OCI-LY7 (cell line): ENCODE measurements around the gene LTBR.

Experiments used
- EZH2phosphoT487 ChIP-seq: fragments of 200-600 bp; sonication (generic); IDR thresholded peaks from 2 replicates; pipeline ENCODE4 v1.6.1; 2018; ENCODE audit warnings: low read depth, borderline replicate concordance, mild to moderate bottlenecking, mixed run types, antibody characterized with exemption, low read length, moderate library complexity, mixed read lengths
- TF ChIP-seq, protein P1 (sequence below): fragments of 200-600 bp; sonication (generic); conservative IDR thresholded peaks from 2 replicates; pipeline ENCODE4 v1.5.1; 2014; ENCODE audit warnings: mild to moderate bottlenecking, antibody characterized with exemption, low read length, moderate library complexity, mixed read lengths

DNA sequence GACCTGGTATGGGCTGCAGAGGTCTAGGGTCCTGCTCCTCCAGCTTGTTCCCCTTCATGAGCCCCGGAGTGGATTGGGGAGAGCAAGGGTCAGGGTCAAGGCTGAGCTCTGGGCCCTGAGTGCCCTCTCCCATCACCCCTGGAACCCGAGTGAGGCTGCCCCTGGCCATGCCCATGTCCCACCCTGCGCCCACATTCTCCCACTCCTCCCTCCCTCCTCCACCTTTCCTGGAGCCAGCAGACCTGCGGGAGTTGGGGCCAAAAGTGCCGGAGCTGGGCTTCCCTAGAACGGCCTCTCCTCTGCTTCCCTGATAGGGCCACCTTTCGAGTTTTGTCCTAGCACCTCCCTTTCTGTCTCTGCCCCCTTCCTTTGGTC, 9.2 kb upstream of the LTBR start:
- TF ChIP-seq, protein P1, sequence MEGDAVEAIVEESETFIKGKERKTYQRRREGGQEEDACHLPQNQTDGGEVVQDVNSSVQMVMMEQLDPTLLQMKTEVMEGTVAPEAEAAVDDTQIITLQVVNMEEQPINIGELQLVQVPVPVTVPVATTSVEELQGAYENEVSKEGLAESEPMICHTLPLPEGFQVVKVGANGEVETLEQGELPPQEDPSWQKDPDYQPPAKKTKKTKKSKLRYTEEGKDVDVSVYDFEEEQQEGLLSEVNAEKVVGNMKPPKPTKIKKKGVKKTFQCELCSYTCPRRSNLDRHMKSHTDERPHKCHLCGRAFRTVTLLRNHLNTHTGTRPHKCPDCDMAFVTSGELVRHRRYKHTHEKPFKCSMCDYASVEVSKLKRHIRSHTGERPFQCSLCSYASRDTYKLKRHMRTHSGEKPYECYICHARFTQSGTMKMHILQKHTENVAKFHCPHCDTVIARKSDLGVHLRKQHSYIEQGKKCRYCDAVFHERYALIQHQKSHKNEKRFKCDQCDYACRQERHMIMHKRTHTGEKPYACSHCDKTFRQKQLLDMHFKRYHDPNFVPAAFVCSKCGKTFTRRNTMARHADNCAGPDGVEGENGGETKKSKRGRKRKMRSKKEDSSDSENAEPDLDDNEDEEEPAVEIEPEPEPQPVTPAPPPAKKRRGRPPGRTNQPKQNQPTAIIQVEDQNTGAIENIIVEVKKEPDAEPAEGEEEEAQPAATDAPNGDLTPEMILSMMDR = no peak
- no peak for TF ChIP-seq EZH2phosphoT487
